ENCODE measurements around the gene RGPD6.
"Not testable (repeated sequence)": the region's sequence is repeated elsewhere in the genome, so short reads cannot be mapped to it uniquely, and the experiment has no call there.

Gene RGPD6

DNA sequence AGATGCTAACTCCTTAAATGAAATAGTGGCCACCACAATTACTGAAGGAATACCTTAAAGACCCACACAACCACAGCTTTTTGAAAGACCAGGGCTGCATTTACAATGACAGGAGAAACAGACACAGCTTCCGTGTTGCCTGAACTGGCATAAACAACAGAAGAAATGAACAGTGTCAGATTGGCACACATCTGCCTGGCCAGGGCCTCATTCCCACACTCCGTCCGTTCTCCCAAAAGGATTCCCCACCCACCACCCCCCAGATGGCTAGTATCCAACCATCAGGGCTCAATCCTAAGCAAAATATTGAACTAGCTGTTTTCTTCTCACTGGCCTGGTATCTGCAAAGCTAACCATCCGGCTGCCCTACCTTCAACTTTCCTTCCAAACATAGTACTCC is 96.9 kb downstream of the RGPD6 start:
- DNase-seq = not testable (repeated sequence)

DNA sequence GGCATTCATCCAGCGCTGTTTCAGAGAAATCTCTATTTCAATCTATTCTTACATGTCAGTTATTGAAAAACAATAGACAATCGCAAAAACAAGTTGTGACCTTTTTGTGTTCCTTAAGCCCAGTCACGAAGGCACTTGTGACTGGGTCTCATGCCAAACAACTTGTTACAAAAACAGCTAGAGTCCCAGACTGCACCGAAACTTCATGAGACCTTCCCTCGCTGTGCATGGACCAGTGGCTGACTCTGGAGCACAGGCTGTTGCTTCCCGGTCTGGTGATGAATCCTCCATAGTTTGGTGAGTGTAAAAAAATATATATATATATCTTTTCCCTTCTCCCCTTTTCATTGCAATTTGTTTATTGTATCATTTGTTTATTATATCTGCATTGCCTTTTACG is 99.7 kb downstream of the RGPD6 start:
- DNase-seq = not testable (repeated sequence)

DNA sequence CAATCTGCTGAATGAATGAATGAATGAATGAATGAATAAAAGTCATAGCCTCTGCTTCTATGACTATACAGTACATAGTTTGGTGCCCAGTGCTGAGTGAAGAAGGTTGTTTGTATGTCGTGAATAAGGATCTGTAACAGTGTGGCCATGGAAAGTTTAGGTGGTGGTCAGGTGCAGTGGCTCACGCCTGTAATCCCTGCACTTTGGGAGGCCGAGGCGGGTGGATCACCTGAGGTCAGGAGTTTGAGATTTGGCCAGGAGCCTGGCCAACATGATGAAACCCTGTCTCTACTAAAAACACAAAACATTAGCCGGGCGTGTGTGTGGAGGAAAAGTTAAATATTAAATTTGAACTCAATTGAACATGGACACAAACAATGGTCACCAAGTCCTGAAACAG is 100.1 kb downstream of the RGPD6 start:
- not testable (repeated sequence) for DNase-seq

DNA sequence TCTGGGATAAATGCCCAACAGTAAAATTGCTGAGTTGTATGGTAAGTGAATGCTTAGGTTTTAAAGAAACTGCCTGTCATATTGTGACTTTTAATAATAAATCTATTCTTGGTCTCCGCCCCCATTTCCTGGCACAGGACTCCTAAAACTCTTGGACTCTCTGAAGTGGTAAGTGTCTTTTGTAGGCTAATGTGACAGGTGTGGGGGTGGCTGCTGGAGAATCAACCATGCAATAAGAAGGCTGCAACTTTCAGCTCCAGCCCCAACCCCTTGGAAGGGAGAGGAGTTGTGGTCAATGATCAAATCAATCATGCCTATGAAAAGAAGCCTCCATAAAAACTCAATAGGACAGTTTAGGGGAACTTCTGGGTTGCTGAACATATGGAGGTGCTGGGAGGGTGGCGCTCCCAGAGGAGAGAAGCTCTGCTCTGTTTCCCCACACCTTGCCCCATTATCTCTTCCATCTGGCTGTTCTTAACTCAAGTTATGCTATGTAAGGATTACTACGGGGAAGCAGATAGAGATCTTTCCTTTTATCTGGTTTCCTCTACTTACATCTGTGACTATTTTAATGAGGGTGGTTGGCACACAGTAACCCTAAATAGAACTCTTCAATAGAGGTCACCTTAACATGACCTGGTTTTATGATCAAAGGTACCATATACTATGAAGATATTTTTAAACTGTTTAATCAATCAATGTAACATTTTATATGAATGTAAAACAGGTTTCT is 101.2 kb downstream of the RGPD6 start:
- DNase-seq = not testable (repeated sequence)

DNA sequence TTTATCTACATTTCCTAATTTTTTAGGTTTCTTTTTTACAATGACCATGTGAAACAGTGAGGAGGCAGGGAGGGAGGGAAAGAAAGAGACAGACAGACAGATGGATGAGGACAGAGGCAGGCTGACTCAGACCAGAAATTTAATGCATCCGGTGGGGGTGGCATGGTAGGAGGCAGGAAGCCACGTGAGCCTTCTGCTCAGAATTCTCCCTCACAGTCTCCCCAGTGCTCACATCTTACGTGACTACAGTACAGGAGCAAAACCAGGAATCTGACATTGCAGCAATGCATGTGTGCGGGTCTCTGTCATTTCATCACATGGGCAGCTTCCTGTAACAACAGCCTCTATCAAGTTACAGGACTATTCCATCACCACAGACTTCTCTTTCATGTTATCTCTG is 102.1 kb downstream of the RGPD6 start:
- DNase-seq = not testable (repeated sequence)

DNA sequence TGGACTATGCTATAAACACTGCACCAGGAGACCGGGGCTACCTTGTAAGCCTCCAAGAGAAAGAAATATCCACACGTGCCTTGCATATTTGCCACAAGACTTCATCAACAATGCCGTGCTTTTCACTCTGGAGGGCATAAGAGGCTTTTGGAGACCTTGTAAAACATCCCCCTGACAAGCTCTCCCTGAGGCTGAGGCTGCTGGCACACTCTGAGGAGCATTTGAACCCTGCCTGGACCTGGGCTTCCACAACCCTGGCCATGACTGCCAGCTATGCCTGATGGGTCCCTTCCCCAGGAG is 104.0 kb downstream of the RGPD6 start:
- DNase-seq = not testable (repeated sequence)

DNA sequence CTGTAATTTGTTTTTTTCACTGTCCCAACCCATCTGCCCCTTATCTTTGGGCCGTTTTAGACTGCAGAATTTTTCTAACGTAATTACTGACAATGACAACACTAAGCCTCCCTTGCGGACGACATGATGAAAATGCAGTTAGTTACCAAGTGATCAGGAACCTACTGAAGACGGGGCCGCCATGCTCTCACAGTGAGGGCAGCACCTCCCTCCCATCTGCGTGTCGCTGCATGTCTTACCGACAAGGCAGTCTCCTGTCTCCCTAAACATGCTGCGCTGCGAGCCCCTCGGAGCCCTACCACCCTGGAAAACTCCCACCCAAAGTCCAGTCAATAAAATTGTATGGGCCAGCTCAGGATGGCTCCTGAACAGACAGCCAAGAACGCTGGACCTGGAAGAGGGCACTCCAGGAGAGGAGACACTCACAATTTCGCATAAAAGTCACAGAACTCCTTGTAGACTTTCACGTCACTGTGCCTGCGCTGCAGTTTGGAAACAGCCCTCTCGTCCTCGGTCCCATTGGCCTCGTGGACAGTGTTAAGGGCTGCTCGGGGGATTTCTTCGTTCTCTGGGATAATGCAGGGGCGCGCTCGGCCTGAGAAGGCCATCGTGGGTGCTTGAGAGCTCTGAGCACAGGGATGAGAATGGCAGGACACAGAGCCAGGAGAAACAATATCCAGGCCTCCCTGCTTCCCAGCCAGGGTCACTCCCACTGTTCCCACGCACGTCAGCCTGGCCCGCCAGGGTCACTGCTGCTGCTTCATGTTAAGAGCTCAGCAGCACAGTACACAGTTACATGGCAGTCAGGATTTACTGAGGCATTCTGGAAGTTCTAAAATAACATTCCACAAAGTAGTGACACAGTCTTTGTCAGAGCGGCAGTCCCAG is 104.6 kb downstream of the RGPD6 start, which contains the start of gene LIMS4:
Gene LIMS4 (minus strand): TSS at position 646 of the 888 bp plus-strand sequence. CDS start 38 bp downstream, at position 608.
- not testable (repeated sequence) for DNase-seq

DNA sequence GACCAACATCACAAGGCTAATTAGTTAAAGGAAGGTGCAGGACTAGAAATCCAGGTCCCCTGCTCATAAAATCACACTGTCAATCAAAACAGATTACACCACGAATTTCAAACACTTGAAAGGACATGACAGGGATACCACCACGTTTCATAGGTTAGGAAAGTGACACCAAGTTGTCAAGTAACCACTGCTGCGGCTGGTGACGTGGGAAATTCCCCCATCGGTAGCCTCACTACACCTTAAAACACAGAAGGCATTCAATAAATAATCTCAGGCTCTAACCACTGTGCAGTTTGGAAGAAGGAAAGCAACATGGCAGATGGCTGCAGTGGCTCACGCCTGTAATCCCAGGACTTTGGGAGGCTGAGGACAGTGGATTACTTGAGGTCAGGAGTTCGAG is 108.1 kb downstream of the RGPD6 start:
- not testable (repeated sequence) for DNase-seq

DNA sequence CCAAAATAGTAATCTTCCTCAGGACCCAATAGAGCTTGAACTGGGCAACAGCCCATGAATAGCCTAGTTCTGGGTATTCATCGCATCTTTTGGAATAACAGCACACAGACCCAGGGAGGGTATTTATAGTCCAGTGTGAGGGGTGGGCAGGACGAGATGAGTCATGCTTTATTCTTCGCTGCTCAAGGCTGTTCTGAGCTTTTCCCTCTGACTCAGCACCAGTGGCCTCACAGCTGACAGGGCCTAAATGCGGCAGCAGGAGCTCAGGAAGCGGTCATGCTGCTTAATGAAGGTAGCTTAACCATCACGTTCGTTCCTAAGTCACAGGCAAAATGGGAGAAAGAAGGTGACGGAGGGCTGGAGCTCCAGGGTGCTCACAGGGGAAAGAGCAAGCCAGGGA is 111.7 kb downstream of the RGPD6 start:
- DNase-seq = not testable (repeated sequence)
